Mesenchymal stem cell (in vitro differentiated cells and primary cell): ENCODE measurements around the gene RNF115.
A peak's percentile ranks its signal among the peaks of the same experiment; 100 is the strongest.

Source experiments
- DNase-seq: peaks from one replicate; pipeline ENCODE4 v3.0.0-alpha.2; 2013
- H2AFZ ChIP-seq: one replicate; pipeline ENCODE4 v1.6.1; 2013; ENCODE audit warnings: low read depth, mild to moderate bottlenecking, control low read depth, inconsistent platforms, low read length, moderate library complexity
- H2AK5ac ChIP-seq: 2 replicates; pipeline ENCODE4 v1.6.1; 2013; ENCODE audit warnings: low read length, moderate library complexity, mild to moderate bottlenecking, inconsistent platforms; ENCODE audit not compliant: severe bottlenecking
- H2BK120ac ChIP-seq: one replicate; pipeline ENCODE4 v1.6.1; 2013; ENCODE audit warnings: low read depth, mild to moderate bottlenecking, inconsistent platforms, low read length, moderate library complexity
- H2BK12ac ChIP-seq, 2 experiments: one replicate each; pipeline ENCODE4 v1.6.1; 2013; ENCODE audit warnings: inconsistent platforms in 2 of 2, low read length in 2 of 2, mild to moderate bottlenecking in 2 of 2, moderate library complexity in 2 of 2, control low read depth in 1 of 2
- H2BK15ac ChIP-seq: one replicate; pipeline ENCODE4 v1.6.1; 2013; ENCODE audit warnings: mild to moderate bottlenecking, low read depth, inconsistent platforms; ENCODE audit not compliant: poor library complexity, severe bottlenecking
- H2BK5ac ChIP-seq: 2 replicates; pipeline ENCODE4 v1.6.1; 2013; ENCODE audit warnings: low read depth, mild to moderate bottlenecking, low read length, control low read depth, inconsistent platforms; ENCODE audit not compliant: poor library complexity, severe bottlenecking
- H3K14ac ChIP-seq, 2 experiments: one replicate each; pipeline ENCODE4 v1.6.1; 2013; ENCODE audit warnings: inconsistent platforms in 2 of 2, low read length in 2 of 2, control low read depth in 1 of 2, mild to moderate bottlenecking in 1 of 2, moderate library complexity in 1 of 2
- H3K18ac ChIP-seq, 2 experiments: one replicate each; pipeline ENCODE4 v1.6.1; 2013; ENCODE audit warnings: inconsistent platforms in 2 of 2, low read length in 2 of 2, control low read depth in 1 of 2, low read depth in 1 of 2, mild to moderate bottlenecking in 1 of 2
- H3K23ac ChIP-seq, 2 experiments: one replicate each; pipeline ENCODE4 v1.6.1; 2013; ENCODE audit warnings: inconsistent platforms in 2 of 2, low read length in 2 of 2, mild to moderate bottlenecking in 2 of 2, moderate library complexity in 2 of 2, control low read depth in 1 of 2
- H3K27ac ChIP-seq: 2 replicates; pipeline ENCODE4 v1.5.1; 2013; ENCODE audit warnings: mild to moderate bottlenecking, moderate library complexity, low read length, control low read depth, inconsistent platforms; ENCODE audit not compliant: poor library complexity, severe bottlenecking
- H3K27me3 ChIP-seq, 2 experiments: 2 replicates each; pipeline versions ENCODE4 v1.6.1 to v1.7.0; 2013; ENCODE audit warnings: low read length in 2 of 2, mild to moderate bottlenecking in 2 of 2, moderate library complexity in 2 of 2, control low read depth in 1 of 2, inconsistent platforms in 1 of 2; ENCODE audit not compliant: control insufficient read depth in 1 of 2, insufficient read depth in 1 of 2
- H3K36me3 ChIP-seq, 2 experiments: 2 replicates each; pipeline versions ENCODE4 v1.6.1 to v1.7.0; 2013; ENCODE audit warnings: low read length in 2 of 2, control low read depth in 1 of 2, inconsistent platforms in 1 of 2, low read depth in 1 of 2, mild to moderate bottlenecking in 1 of 2; ENCODE audit not compliant: insufficient read depth in 2 of 2, control insufficient read depth in 1 of 2
- H3K4ac ChIP-seq, 2 experiments: one replicate each; pipeline ENCODE4 v1.6.1; 2013; ENCODE audit warnings: inconsistent platforms in 2 of 2, low read length in 2 of 2, mild to moderate bottlenecking in 2 of 2, moderate library complexity in 2 of 2, control low read depth in 1 of 2, low read depth in 1 of 2
- H3K4me1 ChIP-seq: 2 replicates; pipeline ENCODE4 v1.6.1; 2013; ENCODE audit warnings: low read depth, low read length, control low read depth; ENCODE audit not compliant: control insufficient read depth, insufficient read depth
- H3K4me2 ChIP-seq: 2 replicates; pipeline ENCODE4 v1.6.1; 2013; ENCODE audit warnings: low read length, mild to moderate bottlenecking, inconsistent platforms; ENCODE audit not compliant: poor library complexity, severe bottlenecking
- H3K4me3 ChIP-seq, 2 experiments: 2 replicates each; pipeline versions ENCODE4 v1.5.1 to v1.7.0; 2013; ENCODE audit warnings: low read length in 2 of 2, mild to moderate bottlenecking in 2 of 2, control low read depth in 1 of 2, low read depth in 1 of 2; ENCODE audit not compliant: insufficient read depth in 1 of 2
- H3K79me1 ChIP-seq: replicated peaks from 2 replicates; pipeline ENCODE4 v1.6.1; 2013; ENCODE audit warnings: mild to moderate bottlenecking, control low read depth, low read length, inconsistent platforms; ENCODE audit not compliant: poor library complexity, severe bottlenecking
- H3K9ac ChIP-seq: 2 replicates; pipeline ENCODE4 v1.7.0; 2013; ENCODE audit warnings: mild to moderate bottlenecking, low read length, moderate library complexity
- H3K9me3 ChIP-seq: 2 replicates; pipeline ENCODE4 v1.7.0; 2013; ENCODE audit warnings: mild to moderate bottlenecking, low read length; ENCODE audit not compliant: control insufficient read depth
- H4K8ac ChIP-seq: one replicate; pipeline ENCODE4 v1.6.1; 2013; ENCODE audit warnings: inconsistent platforms, mild to moderate bottlenecking, low read length, moderate library complexity
- H4K91ac ChIP-seq: one replicate; pipeline ENCODE4 v1.6.1; 2013; ENCODE audit warnings: mild to moderate bottlenecking, low read length, inconsistent platforms
- WGBS: methylation state at CpG from one replicate; pipeline ENCODE4 v1.1.7; 2013; ENCODE audit warnings: mixed read lengths; 5-methylcytosine and 5-hydroxymethylcytosine counted together

The RNF115 gene

DNA sequence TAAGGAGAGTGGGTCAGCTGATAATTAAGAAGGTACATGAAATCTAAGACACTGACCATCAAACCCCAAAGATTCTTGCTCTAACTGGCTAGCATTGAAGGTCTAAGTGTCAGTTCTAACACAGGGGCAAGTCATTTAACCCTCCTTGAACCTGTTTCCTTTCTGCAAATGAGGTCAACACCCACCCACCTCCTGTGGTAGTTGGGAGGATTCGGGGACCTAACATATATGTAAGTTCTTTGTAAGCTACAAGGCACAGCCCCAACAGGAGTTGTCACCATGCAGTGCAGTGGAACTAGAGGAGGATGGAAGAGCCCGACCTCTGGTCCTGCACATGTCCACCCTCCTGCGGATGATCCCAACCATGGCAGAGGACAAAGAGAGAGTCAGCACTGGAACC is 23.9 kb upstream of the RNF115 start:
- no peak overlapping the region for H4K91ac ChIP-seq
- H3K27me3 ChIP-seq: no peaks in the 10 kb centered on the region
- no peak overlapping the region for H4K8ac ChIP-seq
- no peaks in the 10 kb centered on the region for H3K9me3 ChIP-seq
- H3K18ac ChIP-seq: no peak overlapping the region
- no peak overlapping the region for H3K4me3 ChIP-seq
- no peak overlapping the region for H2AFZ ChIP-seq
- H2BK5ac ChIP-seq: no peak overlapping the region
- WGBS: 92% methylated on average over 3 of the region's 3 CpGs
- no peak overlapping the region for H3K4ac ChIP-seq
- H3K4me1 ChIP-seq: peaks cover 20% of the 10 kb centered on the region
- no peak for DNase-seq
- no peak overlapping the region for H3K14ac ChIP-seq
- H3K4me2 ChIP-seq: no peak overlapping the region
- no peak overlapping the region for H2BK12ac ChIP-seq
- no peak overlapping the region for H3K27ac ChIP-seq
- no peak overlapping the region for H2BK15ac ChIP-seq
- H3K9ac ChIP-seq: no peak overlapping the region
- H3K79me1 ChIP-seq: peaks cover 2% of the 10 kb centered on the region
- no peak overlapping the region for H2BK120ac ChIP-seq
- H2AK5ac ChIP-seq: peak overlapping the region; percentile 34
- peaks cover 35 to 68% of the 10 kb centered on the region in 2 experiments for H3K36me3 ChIP-seq
- H3K23ac ChIP-seq: no peak overlapping the region

DNA sequence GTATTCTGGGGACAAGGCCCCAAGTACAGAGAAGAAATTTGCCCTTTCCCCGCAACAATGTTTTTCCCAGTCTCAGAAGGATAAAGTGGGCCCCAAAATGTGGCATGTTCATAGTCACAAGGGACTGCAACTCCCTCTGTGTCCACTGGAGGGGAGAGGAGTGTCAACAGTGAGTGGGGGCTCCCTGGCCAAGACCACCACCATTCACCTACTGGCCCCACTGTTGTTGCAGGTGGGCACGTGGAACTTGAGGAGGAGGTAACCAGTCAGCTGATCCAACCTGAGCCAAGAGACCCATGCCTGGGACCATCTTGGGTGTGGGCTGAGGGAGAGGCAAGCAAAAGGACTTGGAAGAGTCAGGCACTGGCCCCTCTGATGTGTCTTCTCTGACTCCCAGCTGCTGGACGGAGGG is 22.3 kb upstream of the RNF115 start:
- Histone ChIP-seq H3K36me3 (peaks cover 41 to 68% of the 10 kb centered on the region in 2 experiments), H3K23ac (no peak overlapping the region), H2BK120ac (no peak overlapping the region), H2BK12ac (no peak overlapping the region), H2AK5ac (peak overlapping the region; percentile 49), H3K4me3 (peak overlapping the region in 1 of 2 experiments; percentile 81), H3K4ac (peak overlapping the region in 1 of 2 experiments; percentile 98), H3K14ac (no peak overlapping the region), H3K79me1 (peaks cover 2% of the 10 kb centered on the region), H2BK15ac (no peak overlapping the region), H4K91ac (no peak overlapping the region), H3K27me3 (no peaks in the 10 kb centered on the region), H3K18ac (peak overlapping the region; percentile 95 to 97), H3K9ac (peak overlapping the region; percentile 87), H3K4me2 (peak overlapping the region; percentile 92), H2AFZ (no peak overlapping the region), H4K8ac (peak overlapping the region; percentile 99), H3K4me1 (peaks cover 20% of the 10 kb centered on the region), H3K27ac (peak overlapping the region; percentile 54), H2BK5ac (no peak overlapping the region), H3K9me3 (no peaks in the 10 kb centered on the region)
- 80% methylated on average over 3 of the region's 3 CpGs for WGBS
- peak; percentile 40 for DNase-seq

DNA sequence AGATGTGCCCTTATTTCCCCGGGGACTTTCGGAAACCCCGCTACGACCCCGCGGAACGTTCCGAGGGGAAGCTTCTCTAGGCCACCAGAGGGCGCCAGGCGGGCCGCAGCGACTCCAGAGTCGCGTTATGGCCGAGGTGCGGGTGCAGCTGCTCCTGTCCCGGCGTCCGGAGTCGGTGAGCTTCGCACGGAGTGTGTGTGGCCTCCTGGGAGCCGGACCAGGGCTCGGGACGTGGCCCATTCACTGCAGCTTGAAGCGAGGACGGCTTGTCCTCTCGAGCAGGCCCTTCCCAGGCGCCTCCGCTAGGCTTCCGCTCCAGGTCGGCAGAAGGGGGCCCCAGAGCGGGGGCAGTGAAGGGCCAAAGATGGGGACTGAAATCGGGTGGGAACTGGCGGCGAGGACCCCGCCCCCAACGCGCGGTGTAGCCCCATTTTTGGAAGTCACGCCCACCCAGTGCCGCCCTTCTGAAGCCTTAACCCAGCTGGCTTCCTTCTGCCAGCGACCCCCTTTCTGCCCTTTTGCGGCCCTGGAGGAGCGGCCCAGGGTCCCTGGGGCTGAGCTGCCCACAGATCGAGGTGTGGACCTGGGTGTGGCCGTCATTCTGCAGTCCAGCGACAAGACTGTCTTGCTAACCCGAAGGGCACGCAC is 21.7 kb upstream of the RNF115 start, which contains the start of gene NUDT17:
TSS of gene NUDT17 (plus strand) at position 117 of the 648 bp plus-strand sequence. CDS start at position 128, 11 bp downstream.
- peak within 1 kb of the TSS; percentile 96 for H4K91ac ChIP-seq
- peak within 1 kb of the TSS; percentile 95 to 97 for H3K18ac ChIP-seq
- H2BK12ac ChIP-seq: peak within 1 kb of the TSS in 1 of 2 experiments; percentile 28
- peaks cover 39 to 68% of the 10 kb centered on the region in 2 experiments for H3K36me3 ChIP-seq
- peak within 1 kb of the TSS; percentile 54 for H3K27ac ChIP-seq
- H2BK120ac ChIP-seq: peak within 1 kb of the TSS; percentile 64
- peak within 1 kb of the TSS; percentile 49 for H2AK5ac ChIP-seq
- peak within 1 kb of the TSS in 1 of 2 experiments; percentile 22 for H3K14ac ChIP-seq
- peaks cover 20% of the 10 kb centered on the region for H3K4me1 ChIP-seq
- peak within 1 kb of the TSS; percentile 64 to 81 for H3K4me3 ChIP-seq
- peak within 1 kb of the TSS; percentile 94 to 98 for H3K4ac ChIP-seq
- peak within 1 kb of the TSS; percentile 99 for H4K8ac ChIP-seq
- H3K9me3 ChIP-seq: no peaks in the 10 kb centered on the region
- H3K79me1 ChIP-seq: peaks cover 2% of the 10 kb centered on the region
- H2BK5ac ChIP-seq: peak within 1 kb of the TSS; percentile 50
- no peaks in the 10 kb centered on the region for H3K27me3 ChIP-seq
- peak; percentile 80 for DNase-seq
- peak within 1 kb of the TSS in 1 of 2 experiments; percentile 94 for H3K23ac ChIP-seq
- H3K9ac ChIP-seq: peak within 1 kb of the TSS; percentile 87
- 6% methylated on average over 40 of the region's 50 CpGs for WGBS
- peak within 1 kb of the TSS; percentile 78 for H2AFZ ChIP-seq
- H3K4me2 ChIP-seq: peak within 1 kb of the TSS; percentile 92
- peak within 1 kb of the TSS; percentile 86 for H2BK15ac ChIP-seq

DNA sequence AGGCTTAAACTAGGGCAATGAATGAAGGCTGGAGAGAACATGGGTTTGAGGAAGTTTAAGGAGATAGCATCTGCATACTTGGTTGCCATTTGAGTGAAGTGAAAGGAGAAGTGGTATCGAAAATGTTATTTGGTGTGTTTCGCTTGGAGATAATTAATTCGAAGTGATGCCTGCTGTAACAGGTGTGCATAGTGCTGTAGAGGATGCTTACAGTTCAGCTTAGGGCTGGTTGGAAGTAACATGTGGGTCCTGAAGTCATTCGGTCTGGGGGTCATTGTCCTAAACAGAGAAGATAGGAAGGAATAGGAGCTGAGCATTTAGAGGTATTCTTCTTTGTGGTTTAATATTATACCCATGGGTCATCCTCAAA is 21.2 kb upstream of the RNF115 start:
- H4K91ac ChIP-seq: no peak overlapping the region
- 50% methylated on average over 4 of the region's 4 CpGs for WGBS
- H3K23ac ChIP-seq: no peak overlapping the region
- peaks cover 16% of the 10 kb centered on the region for H3K4me1 ChIP-seq
- DNase-seq: no peak
- no peak overlapping the region for H3K14ac ChIP-seq
- H3K27ac ChIP-seq: no peak overlapping the region
- H2BK15ac ChIP-seq: no peak overlapping the region
- H3K27me3 ChIP-seq: no peaks in the 10 kb centered on the region
- H2BK12ac ChIP-seq: no peak overlapping the region
- H2AFZ ChIP-seq: no peak overlapping the region
- H2BK120ac ChIP-seq: no peak overlapping the region
- no peak overlapping the region for H2BK5ac ChIP-seq
- peak overlapping the region; percentile 87 for H3K9ac ChIP-seq
- no peak overlapping the region for H3K4ac ChIP-seq
- no peak overlapping the region for H4K8ac ChIP-seq
- H3K36me3 ChIP-seq: peaks cover 34 to 68% of the 10 kb centered on the region in 2 experiments
- peaks cover 2% of the 10 kb centered on the region for H3K79me1 ChIP-seq
- no peak overlapping the region for H2AK5ac ChIP-seq
- H3K4me2 ChIP-seq: peak overlapping the region; percentile 92
- H3K18ac ChIP-seq: no peak overlapping the region
- peak overlapping the region in 1 of 2 experiments; percentile 81 for H3K4me3 ChIP-seq
- no peaks in the 10 kb centered on the region for H3K9me3 ChIP-seq
